GM12873 (cell line): ENCODE data around the gene GPR176.

Experiments used
- CTCF ChIP-seq: IDR thresholded peaks from 2 replicates; pipeline ENCODE4 v1.5.1; 2012; ENCODE audit warnings: low read depth, mild to moderate bottlenecking, moderate library complexity, low read length, control low read depth; ENCODE audit not compliant: insufficient read depth; ENCODE audit errors: missing control alignments

The GPR176 gene

GRCh38 chr15:39792025-39792843, 127.8 kb downstream of the GPR176 start:
- no peak for TF ChIP-seq CTCF

- TF ChIP-seq CTCF = no peak
Measured at GRCh38 chr15:39789736-39790135, 130.3 kb downstream of the GPR176 start.

GRCh38 chr15:39788800-39789565, 131.1 kb downstream of the GPR176 start:
- TF ChIP-seq CTCF = no peak

GRCh38 chr15:39788108-39788507, 132.0 kb downstream of the GPR176 start:
- no peak for TF ChIP-seq CTCF

GRCh38 chr15:39787479-39787878, 132.6 kb downstream of the GPR176 start:
- TF ChIP-seq CTCF = no peak

GRCh38 chr15:39786447-39787056, 133.5 kb downstream of the GPR176 start:
- TF ChIP-seq CTCF = peak; percentile 64

- TF ChIP-seq CTCF = no peak
Measured at GRCh38 chr15:39785841-39786240, 134.2 kb downstream of the GPR176 start.
